ENCODE data around the gene HLA-DQA1. TPM values are rescaled to one million over a fixed set of nuclear protein-coding genes. Genes with fewer than 3 reads are reported as not detected.

HLA-DQA1 gene
- total RNA-seq, 1 experiment from 2014 or later = 0.22 TPM

GRCh38 chr6:32637883-32638282 lies 677 bp downstream of the HLA-DQA1 start (continued):
- TF ChIP-seq FOXP4 (CRISPR knock-in tag; IDR thresholded peaks at IDR 0.05) (no peak), GABPB1 (CRISPR knock-in tag; IDR thresholded peaks at IDR 0.05) (no peak), ATF1 (CRISPR knock-in tag; IDR thresholded peaks at IDR 0.05) (no peak), IRF2 (CRISPR knock-in tag; IDR thresholded peaks at IDR 0.05; ENCODE audit: borderline replicate concordance, low read depth) (no peak), HMGA2 (CRISPR knock-in tag; IDR thresholded peaks at IDR 0.05) (no peak), ZNF219 (CRISPR knock-in tag; IDR thresholded peaks at IDR 0.05; ENCODE audit: borderline replicate concordance) (no peak)

- DNase-seq (ENCODE audit: low spot score) = no peak
- Mint-ChIP-seq H3K27ac (no peak overlapping the region), H3K4me1 (no peaks in the 10 kb centered on the region), H3K36me3 (no peaks in the 10 kb centered on the region), H3K27me3 (ENCODE audit: low read depth) (peaks cover 20% of the 10 kb centered on the region), H3K9me3 (no peaks in the 10 kb centered on the region), H3K4me3 (no peak overlapping the region)
- ATAC-seq = no peak
- CTCF ChIA-PET = no interaction called here
- POLR2A ChIA-PET = no interaction called here
- TF ChIP-seq TP53 (CRISPR knock-in tag; IDR thresholded peaks at IDR 0.05) = no peak
- no peak for TF ChIP-seq ATF1 (CRISPR knock-in tag; IDR thresholded peaks at IDR 0.05)
- TF ChIP-seq CTCF (IDR thresholded peaks at IDR 0.05) = no peak
- no peak for TF ChIP-seq GABPB1 (CRISPR knock-in tag; IDR thresholded peaks at IDR 0.05)
- TF ChIP-seq ZNF317 (CRISPR knock-in tag; IDR thresholded peaks at IDR 0.05; ENCODE audit: borderline replicate concordance, low read depth) = no peak
- no peak for TF ChIP-seq NR1H2 (CRISPR knock-in tag; IDR thresholded peaks at IDR 0.05)
- no peak for TF ChIP-seq IRF1 (CRISPR knock-in tag; IDR thresholded peaks at IDR 0.05)
- no peak for TF ChIP-seq FOXP4 (CRISPR knock-in tag; IDR thresholded peaks at IDR 0.05)
- TF ChIP-seq ZNF416 (CRISPR knock-in tag; IDR thresholded peaks at IDR 0.05) = no peak
- TF ChIP-seq RORB (CRISPR knock-in tag; IDR thresholded peaks at IDR 0.05) = no peak
- no peak for TF ChIP-seq OVOL2 (CRISPR knock-in tag; IDR thresholded peaks at IDR 0.05; ENCODE audit: borderline replicate concordance)
- TF ChIP-seq HMGXB4 (CRISPR knock-in tag; IDR thresholded peaks at IDR 0.05) = no peak
- no peak for TF ChIP-seq MYBL2 (CRISPR knock-in tag; IDR thresholded peaks at IDR 0.05)
Measured at GRCh38 chr6:32638532-32639219, 1.5 kb downstream of the HLA-DQA1 start.

All from WTC11 (cell line).